Neural cell (in vitro differentiated cells): ENCODE measurements around the gene RPL35.

ENCODE experiments used
- EP300 ChIP-seq: fragments of 450-650 bp; conservative IDR thresholded peaks from 2 replicates; pipeline ENCODE4 v1.6.1; 2014; ENCODE audit warnings: antibody characterized with exemption, mild to moderate bottlenecking, moderate library complexity; ENCODE audit not compliant: poor library complexity, severe bottlenecking
- EZH2 ChIP-seq: fragments of 200-600, 300-800 bp; shearing (Covaris generic), sonication (generic); IDR thresholded peaks from 2 replicates; pipeline ENCODE4 v1.6.1; 2014; ENCODE audit warnings: antibody characterized with exemption, low read length, borderline replicate concordance, mild to moderate bottlenecking; ENCODE audit not compliant: insufficient read depth, poor library complexity, severe bottlenecking
- POLR2AphosphoS5 ChIP-seq: IDR thresholded peaks from 2 replicates; pipeline ENCODE4 v1.6.1; 2012

DNA sequence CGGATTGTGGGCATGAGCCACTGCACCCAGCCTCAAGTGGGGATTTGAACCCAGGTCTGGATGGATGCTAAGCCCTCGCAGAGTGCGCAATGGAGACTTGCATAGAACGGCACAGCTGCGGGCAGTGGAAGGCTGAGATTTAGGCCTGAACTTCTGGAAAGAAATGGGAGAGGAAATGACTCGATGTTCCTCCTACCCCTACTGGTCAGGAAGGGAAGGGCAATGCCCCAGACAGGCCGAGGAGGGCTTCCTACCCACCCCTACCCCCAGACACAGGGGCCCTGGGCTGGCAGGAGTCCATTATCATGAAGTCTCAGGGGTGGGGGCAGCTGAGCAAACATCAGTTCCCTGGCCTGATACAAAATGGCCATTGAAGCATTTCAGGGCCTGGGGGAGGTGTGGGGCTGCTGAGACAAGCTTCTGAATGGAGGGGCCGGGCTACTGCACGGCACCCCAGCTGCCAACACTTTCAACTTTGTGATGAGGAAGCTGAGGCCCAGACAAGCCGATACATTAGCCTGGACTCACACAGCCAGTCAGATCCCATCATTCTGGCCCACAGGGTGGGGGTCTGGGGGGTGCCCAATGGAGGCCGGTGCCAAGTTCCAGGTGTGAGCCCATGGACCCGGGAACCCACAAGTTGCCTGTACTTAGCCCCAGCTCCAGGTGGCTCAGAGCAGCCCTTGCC is 22.0 kb downstream of the RPL35 start:
- no peak for TF ChIP-seq POLR2AphosphoS5
- TF ChIP-seq EP300 = no peak
- TF ChIP-seq EZH2 = no peak
